IMR-90 (cell line): ENCODE measurements around the gene LGALS14.

Experiments
- CEBPB ChIP-seq: IDR thresholded peaks from 2 replicates; pipeline ENCODE4 v1.6.1; 2012; ENCODE audit warnings: low read depth, low read length, improper control_type of control experiment
- CHD1 ChIP-seq: IDR thresholded peaks from 2 replicates; pipeline ENCODE4 v1.6.1; 2012; ENCODE audit warnings: low read depth, low read length, improper control_type of control experiment
- FOS ChIP-seq: fragments of 150-350 bp; IDR thresholded peaks from 2 replicates; pipeline ENCODE4 v1.6.1; 2016; ENCODE audit warnings: low read depth, low read length
- MAFK ChIP-seq: IDR thresholded peaks from 2 replicates; pipeline ENCODE4 v1.6.1; 2012; ENCODE audit warnings: low read depth, low read length, improper control_type of control experiment
- MAZ ChIP-seq: IDR thresholded peaks from 2 replicates; pipeline ENCODE4 v1.6.1; 2012; ENCODE audit warnings: low read depth, mild to moderate bottlenecking, low read length, improper control_type of control experiment, moderate library complexity, borderline replicate concordance
- MXI1 ChIP-seq: IDR thresholded peaks from 2 replicates; pipeline ENCODE4 v1.6.1; 2012; ENCODE audit warnings: low read depth, mild to moderate bottlenecking, low read length, moderate library complexity, borderline replicate concordance
- NFE2L2 ChIP-seq: fragments of 150-350 bp; IDR thresholded peaks from 2 replicates; pipeline ENCODE4 v1.6.1; 2016; ENCODE audit warnings: low read depth, mild to moderate bottlenecking, low read length
- POLR2A ChIP-seq: IDR thresholded peaks from 2 replicates; pipeline ENCODE4 v1.6.1; 2012; ENCODE audit warnings: mild to moderate bottlenecking, low read depth, low read length
- RAD21 ChIP-seq: IDR thresholded peaks from 2 replicates; pipeline ENCODE4 v1.6.1; 2012; ENCODE audit warnings: low read length, improper control_type of control experiment
- RCOR1 ChIP-seq: IDR thresholded peaks from 2 replicates; pipeline ENCODE4 v1.6.1; 2012; ENCODE audit warnings: mild to moderate bottlenecking, low read length, improper control_type of control experiment; ENCODE audit not compliant: insufficient replicate concordance
- RFX5 ChIP-seq: IDR thresholded peaks from 2 replicates; pipeline ENCODE4 v1.8.0; 2012; ENCODE audit warnings: low read depth, mild to moderate bottlenecking, low read length, moderate library complexity
- SMC3 ChIP-seq: fragments of 150-350 bp; IDR thresholded peaks from 2 replicates; pipeline ENCODE4 v1.6.1; 2016; ENCODE audit warnings: low read depth, mild to moderate bottlenecking, antibody characterized with exemption, low read length, moderate library complexity
- TF ChIP-seq, protein P1 (sequence below): conservative IDR thresholded peaks from 2 replicates; pipeline ENCODE4 v1.5.1; 2012; ENCODE audit warnings: mild to moderate bottlenecking, low read depth, low read length, improper control_type of control experiment

DNA sequence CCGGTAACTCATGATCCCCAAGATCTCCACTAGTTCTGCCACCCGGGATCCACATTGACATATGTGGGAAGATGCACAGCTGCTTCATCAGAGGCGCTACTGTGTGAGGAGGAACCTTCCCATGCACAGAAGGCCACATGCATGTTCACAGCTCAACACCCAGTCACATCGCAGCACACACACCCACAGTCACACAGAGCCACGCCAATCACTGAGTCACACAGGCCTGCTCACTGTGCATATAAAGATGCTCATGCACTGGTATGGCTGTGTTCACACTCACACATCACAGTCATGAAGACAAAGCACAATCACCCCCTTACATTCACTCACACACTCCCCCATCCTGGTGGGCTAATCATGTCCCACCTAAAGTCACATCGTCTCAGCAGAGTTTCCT lies 23.8 kb downstream of the LGALS14 start:
- TF ChIP-seq, protein P1, sequence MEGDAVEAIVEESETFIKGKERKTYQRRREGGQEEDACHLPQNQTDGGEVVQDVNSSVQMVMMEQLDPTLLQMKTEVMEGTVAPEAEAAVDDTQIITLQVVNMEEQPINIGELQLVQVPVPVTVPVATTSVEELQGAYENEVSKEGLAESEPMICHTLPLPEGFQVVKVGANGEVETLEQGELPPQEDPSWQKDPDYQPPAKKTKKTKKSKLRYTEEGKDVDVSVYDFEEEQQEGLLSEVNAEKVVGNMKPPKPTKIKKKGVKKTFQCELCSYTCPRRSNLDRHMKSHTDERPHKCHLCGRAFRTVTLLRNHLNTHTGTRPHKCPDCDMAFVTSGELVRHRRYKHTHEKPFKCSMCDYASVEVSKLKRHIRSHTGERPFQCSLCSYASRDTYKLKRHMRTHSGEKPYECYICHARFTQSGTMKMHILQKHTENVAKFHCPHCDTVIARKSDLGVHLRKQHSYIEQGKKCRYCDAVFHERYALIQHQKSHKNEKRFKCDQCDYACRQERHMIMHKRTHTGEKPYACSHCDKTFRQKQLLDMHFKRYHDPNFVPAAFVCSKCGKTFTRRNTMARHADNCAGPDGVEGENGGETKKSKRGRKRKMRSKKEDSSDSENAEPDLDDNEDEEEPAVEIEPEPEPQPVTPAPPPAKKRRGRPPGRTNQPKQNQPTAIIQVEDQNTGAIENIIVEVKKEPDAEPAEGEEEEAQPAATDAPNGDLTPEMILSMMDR: no peak
- no peak for TF ChIP-seq MXI1
- TF ChIP-seq POLR2A: no peak
- TF ChIP-seq MAFK: no peak
- TF ChIP-seq RAD21: no peak
- no peak for TF ChIP-seq CHD1
- TF ChIP-seq MAZ: no peak
- TF ChIP-seq CEBPB: no peak
- TF ChIP-seq RCOR1: no peak
- TF ChIP-seq SMC3: no peak
- TF ChIP-seq NFE2L2: no peak
- no peak for TF ChIP-seq FOS
- TF ChIP-seq RFX5: no peak
